Transverse colon (tissue), 4 donors: ENCODE results near the gene NATD1. TPM values are rescaled to one million over a fixed set of nuclear protein-coding genes. Genes with fewer than 3 reads are reported as not detected.

Experiments
- DNase-seq: peaks from one replicate; pipeline ENCODE4 v3.0.0-alpha.2; 2019
- H3K27ac ChIP-seq, 4 donors: fragments of 200-600 bp; sonication (generic); 2 replicates each; pipeline ENCODE4 v1.5.1; 2016 to 2018; ENCODE audit warnings: inconsistent platforms in 4 of 4
- H3K27me3 ChIP-seq: fragments of 200-600 bp; sonication (generic); 2 replicates; pipeline ENCODE4 v1.5.1; 2017; ENCODE audit warnings: inconsistent platforms
- H3K36me3 ChIP-seq, 4 donors: fragments of 200-600 bp; sonication (generic); 2 replicates each; pipeline ENCODE4 v1.5.1; 2017 to 2019; ENCODE audit warnings: inconsistent platforms in 4 of 4
- H3K4me1 ChIP-seq, 4 donors: fragments of 200-600 bp; sonication (generic); 2 replicates each; pipeline ENCODE4 v1.5.1; 2017 to 2020; ENCODE audit warnings: inconsistent platforms in 4 of 4
- H3K4me3 ChIP-seq, 4 donors: fragments of 200-600 bp; sonication (generic); 1 replicate in 1 of 4; 2 replicates in 3 of 4; pipeline versions ENCODE4 v1.5.1 to v1.6.1; 2017 to 2019; ENCODE audit warnings: inconsistent platforms in 4 of 4
- H3K9me3 ChIP-seq, 2 donors: fragments of 200-600 bp; sonication (generic); 2 replicates each; pipeline ENCODE4 v1.5.1; 2017 to 2019; ENCODE audit warnings: inconsistent platforms in 2 of 2
- EP300 ChIP-seq: sonication (generic); formaldehyde crosslinking; IDR thresholded peaks from one replicate; pipeline ENCODE4 v1.6.1; 2017; ENCODE audit warnings: antibody characterized with exemption, low read depth
- POLR2A ChIP-seq: fragments of 450-650 bp; IDR thresholded peaks from one replicate; pipeline ENCODE4 v1.6.1; 2016; ENCODE audit warnings: antibody characterized with exemption, mild to moderate bottlenecking, moderate library complexity
- POLR2AphosphoS5 ChIP-seq, 3 donors: sonication (generic); formaldehyde crosslinking; IDR thresholded peaks; one replicate each; pipeline ENCODE4 v1.6.1; 2016; ENCODE audit warnings: antibody characterized with exemption in 3 of 3
- WGBS, 2 donors: methylation state at CpG; one replicate each; pipeline ENCODE4 v1.1.5; 2018; ENCODE audit warnings: low coverage in 1 of 2; 5-methylcytosine and 5-hydroxymethylcytosine counted together
- in situ Hi-C, 4 donors: fragments of 200-750 bp; cut with MboI; loops; one replicate each; pipeline versions ENCODE4 v1.15.0 to v1.15.1; 2017; ENCODE audit warnings: low sequenced_read_pairs in 3 of 4, low pct_ligation_motif_present in 1 of 4, low pct_unique_long_range_greater_than_20kb in 1 of 4
- intact Hi-C: fragments of 100-400 bp; cut with DNase I; formaldehyde crosslinking; loops from one replicate; pipeline ENCODE4 v1.15.1; 2023; ENCODE audit warnings: low total_unique reads
- total RNA-seq, 4 donors: library from RNA; depleted of rRNA; stranded (reverse); fragments of >200 nt; gene quantifications; one replicate each; pipeline ENCODE4 v1.1.0, GENCODE V29; 2016
- TF ChIP-seq, protein P1 (sequence below), 5 experiments: fragments of 200-600 bp in 3 of 5; fragments of 450-650 bp in 2 of 5; sonication (generic) in 3 of 5; IDR thresholded peaks; 1 replicate in 2 of 5; 2 replicates in 3 of 5; pipeline ENCODE4 v1.5.1; 2016 to 2017; ENCODE audit warnings: antibody characterized with exemption in 5 of 5, inconsistent platforms in 3 of 5, mild to moderate bottlenecking in 2 of 5, moderate library complexity in 1 of 5

NATD1 gene
- total RNA-seq, 4 donors from 2014 or later, result 1.4 to 7.9 (median 5.0) TPM

DNA sequence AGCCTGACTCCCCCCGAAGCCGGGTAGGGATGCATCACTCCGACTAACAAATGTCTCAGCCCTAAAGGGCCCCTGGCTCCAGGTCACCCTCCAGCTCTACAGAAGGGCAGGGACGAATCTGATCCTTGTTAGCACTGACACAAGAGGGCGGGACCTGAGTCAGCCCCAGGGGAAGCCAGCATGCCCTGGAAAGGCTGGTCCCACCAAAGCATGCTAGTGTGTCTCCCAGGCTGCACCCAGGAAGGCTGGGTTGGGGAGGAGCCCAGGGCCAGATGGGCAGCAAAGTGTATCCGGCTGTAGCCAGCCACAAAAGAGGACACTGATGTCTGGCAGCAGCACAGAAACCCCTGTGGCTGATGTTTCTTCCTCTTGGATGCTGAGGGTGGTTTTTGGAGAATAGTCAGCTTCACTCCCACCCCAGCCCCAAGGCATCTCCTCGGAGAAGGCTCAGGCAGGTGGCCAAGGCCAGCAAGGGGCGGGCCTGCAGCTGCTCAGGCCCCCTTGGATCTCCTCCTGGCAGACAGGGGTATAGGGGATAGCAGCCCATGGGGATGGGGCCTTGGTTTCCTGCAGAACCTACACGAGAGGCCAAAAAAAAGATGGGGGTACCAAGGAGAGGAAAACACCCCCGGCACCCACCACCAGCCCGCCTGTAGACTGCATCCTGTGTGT, 11.0 kb downstream of the NATD1 start:
- Histone ChIP-seq H3K36me3 (no peaks in the 10 kb centered on the region), H3K27ac (no peak overlapping the region), H3K27me3 (no peaks in the 10 kb centered on the region), H3K4me1 (no peaks in the 10 kb centered on the region), H3K4me3 (no peak overlapping the region), H3K9me3 (no peaks in the 10 kb centered on the region)
- WGBS, 2 donors, result 77% methylated on average over 10 of the region's 11 CpGs; no CpG with 5 or more reads in 1 of the 2 donors
- no peak for DNase-seq
- in situ Hi-C loops (no loop called here), intact Hi-C loops (no loop called here)
- no peak for TF ChIP-seq EP300
- TF ChIP-seq POLR2AphosphoS5 (IDR thresholded peaks at IDR 0.05), result no peak
- no peak for TF ChIP-seq POLR2A
- TF ChIP-seq, protein P1, sequence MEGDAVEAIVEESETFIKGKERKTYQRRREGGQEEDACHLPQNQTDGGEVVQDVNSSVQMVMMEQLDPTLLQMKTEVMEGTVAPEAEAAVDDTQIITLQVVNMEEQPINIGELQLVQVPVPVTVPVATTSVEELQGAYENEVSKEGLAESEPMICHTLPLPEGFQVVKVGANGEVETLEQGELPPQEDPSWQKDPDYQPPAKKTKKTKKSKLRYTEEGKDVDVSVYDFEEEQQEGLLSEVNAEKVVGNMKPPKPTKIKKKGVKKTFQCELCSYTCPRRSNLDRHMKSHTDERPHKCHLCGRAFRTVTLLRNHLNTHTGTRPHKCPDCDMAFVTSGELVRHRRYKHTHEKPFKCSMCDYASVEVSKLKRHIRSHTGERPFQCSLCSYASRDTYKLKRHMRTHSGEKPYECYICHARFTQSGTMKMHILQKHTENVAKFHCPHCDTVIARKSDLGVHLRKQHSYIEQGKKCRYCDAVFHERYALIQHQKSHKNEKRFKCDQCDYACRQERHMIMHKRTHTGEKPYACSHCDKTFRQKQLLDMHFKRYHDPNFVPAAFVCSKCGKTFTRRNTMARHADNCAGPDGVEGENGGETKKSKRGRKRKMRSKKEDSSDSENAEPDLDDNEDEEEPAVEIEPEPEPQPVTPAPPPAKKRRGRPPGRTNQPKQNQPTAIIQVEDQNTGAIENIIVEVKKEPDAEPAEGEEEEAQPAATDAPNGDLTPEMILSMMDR (IDR thresholded peaks at IDR 0.05), result no peak

DNA sequence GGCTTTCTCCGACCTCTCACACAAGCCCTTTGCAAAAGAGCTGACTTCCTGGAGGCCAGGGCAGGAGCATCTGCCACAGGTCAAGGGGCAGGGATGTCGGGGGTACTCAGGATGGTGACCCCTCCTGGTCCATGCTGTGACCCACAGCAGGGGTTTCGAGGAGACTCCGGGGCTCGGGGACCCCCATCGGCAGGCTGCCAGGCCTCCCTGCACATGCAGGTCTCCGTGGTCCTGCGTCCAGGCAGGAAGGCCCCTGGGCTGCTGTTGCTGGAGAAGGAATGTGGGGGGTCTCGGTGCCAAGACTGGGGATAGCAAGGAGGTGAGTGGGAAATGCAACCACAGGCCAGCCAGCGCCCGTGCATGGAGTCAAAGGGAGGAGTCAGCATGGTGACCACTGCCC, 11.6 kb downstream of the NATD1 start:
- TF ChIP-seq EP300 (no peak), POLR2A (no peak), POLR2AphosphoS5 (IDR thresholded peaks at IDR 0.05) (no peak)
- TF ChIP-seq, protein P1 (IDR thresholded peaks at IDR 0.05), result no peak
- Histone ChIP-seq H3K9me3 (no peaks in the 10 kb centered on the region), H3K36me3 (no peaks in the 10 kb centered on the region), H3K4me1 (no peaks in the 10 kb centered on the region), H3K27ac (no peak overlapping the region), H3K27me3 (no peaks in the 10 kb centered on the region), H3K4me3 (no peak overlapping the region)
- DNase-seq, result no peak
- in situ Hi-C loops (no loop called here), intact Hi-C loops (no loop called here)
- 83% methylated on average over 9 of the region's 11 CpGs; no CpG with 5 or more reads in 1 of the 2 donors for WGBS, 2 donors

DNA sequence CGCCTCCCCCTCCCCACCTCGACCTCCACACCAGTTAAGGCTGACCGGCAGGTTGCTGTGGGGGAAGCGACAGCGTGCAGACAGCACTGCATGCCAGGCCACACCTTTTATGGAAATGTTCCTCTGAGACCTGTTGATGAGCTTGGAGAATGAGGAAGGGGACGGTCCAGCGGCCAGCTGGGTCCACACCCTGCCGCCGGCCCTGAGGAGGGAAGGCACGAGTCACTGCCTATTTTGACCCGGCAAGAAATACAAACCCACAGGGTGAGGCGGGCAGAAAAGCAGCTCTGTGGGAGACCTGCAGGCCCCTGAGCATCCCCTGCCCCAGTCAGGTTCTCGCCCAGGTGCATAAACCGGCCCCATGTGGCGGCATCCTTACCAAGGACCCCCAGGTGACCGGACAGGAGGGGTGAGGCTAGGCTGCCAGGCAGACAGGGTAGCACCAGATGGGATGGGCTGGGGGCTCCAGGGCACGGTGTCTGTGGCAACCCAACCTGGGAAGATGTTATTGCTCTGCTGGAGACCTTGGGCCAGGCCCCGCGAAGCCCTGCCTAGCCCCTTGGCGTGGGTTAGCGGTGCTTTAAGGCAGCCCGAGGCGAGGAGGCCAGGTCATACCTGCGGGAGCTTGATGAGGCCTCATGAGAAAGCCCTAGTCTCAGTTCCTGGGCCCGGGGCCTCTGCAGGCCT, 12.7 kb downstream of the NATD1 start:
- Histone ChIP-seq H3K4me3 (no peak overlapping the region), H3K9me3 (no peaks in the 10 kb centered on the region), H3K4me1 (no peaks in the 10 kb centered on the region), H3K36me3 (no peaks in the 10 kb centered on the region), H3K27me3 (no peaks in the 10 kb centered on the region), H3K27ac (no peak overlapping the region)
- 85% methylated on average over 24 of the region's 25 CpGs; no CpG with 5 or more reads in 1 of the 2 donors for WGBS, 2 donors
- TF ChIP-seq EP300 (no peak), POLR2A (no peak), POLR2AphosphoS5 (IDR thresholded peaks at IDR 0.05) (no peak)
- TF ChIP-seq, protein P1 (IDR thresholded peaks at IDR 0.05), result no peak
- in situ Hi-C loops, result no loop called here
- DNase-seq, result no peak
- intact Hi-C loops, result no loop called here

GRCh38 chr17:21239680-21240368, 13.4 kb downstream of the NATD1 start:
- Histone ChIP-seq H3K27me3 (no peaks in the 10 kb centered on the region), H3K4me3 (no peak overlapping the region), H3K4me1 (no peaks in the 10 kb centered on the region), H3K27ac (no peak overlapping the region), H3K9me3 (no peaks in the 10 kb centered on the region), H3K36me3 (no peaks in the 10 kb centered on the region)
- TF ChIP-seq POLR2AphosphoS5 (IDR thresholded peaks at IDR 0.05), result no peak
- no peak for TF ChIP-seq EP300
- TF ChIP-seq POLR2A, result no peak
- TF ChIP-seq, protein P1 (IDR thresholded peaks at IDR 0.05), result peak; percentile 25 to 45 (median 43)
- 79% methylated on average over 12 of the region's 12 CpGs; no CpG with 5 or more reads in 1 of the 2 donors for WGBS, 2 donors
- DNase-seq, result no peak
- in situ Hi-C loops (no loop called here), intact Hi-C loops (no loop called here)
